ENCODE results near the gene CTSC. TPM values are rescaled to one million over a fixed set of nuclear protein-coding genes. Genes with fewer than 3 reads are reported as not detected.
"Not testable (repeated sequence)": the region's sequence is repeated elsewhere in the genome, so short reads cannot be mapped to it uniquely, and the experiment has no call there.

Gene CTSC
- total RNA-seq, 4 donors from 2014 or later: 22.1 to 59.0 (median 24.9) TPM

GRCh38 chr11:88326099-88326498, 11.4 kb downstream of the CTSC start:
- 83% methylated on average over 3 of the region's 3 CpGs for WGBS
- Histone ChIP-seq H3K27me3 (no peaks in the 10 kb centered on the region), H3K36me3 (peaks cover 0 to 3% (median 1%) of the 10 kb centered on the region in 4 donors), H3K4me1 (peaks cover 0 to 3% (median 0%) of the 10 kb centered on the region in 4 donors), H3K27ac (replicated peaks in 1 of 4) (no peak overlapping the region), H3K9me3 (no peaks in the 10 kb centered on the region), H3K4me3 (no peak overlapping the region)
- DNase-seq (ENCODE audit: extremely low spot score): no peak
- TF ChIP-seq POLR2AphosphoS5 (IDR thresholded peaks at IDR 0.05): no peak
- no peak for TF ChIP-seq EP300 (IDR thresholded peaks at IDR 0.05)
- no peak for TF ChIP-seq CTCF (IDR thresholded peaks at IDR 0.05)
- no peak for TF ChIP-seq POLR2A (IDR thresholded peaks at IDR 0.05; ENCODE audit: low read depth)
- intact Hi-C loops (cut with DNase I): no loop called here

DNA sequence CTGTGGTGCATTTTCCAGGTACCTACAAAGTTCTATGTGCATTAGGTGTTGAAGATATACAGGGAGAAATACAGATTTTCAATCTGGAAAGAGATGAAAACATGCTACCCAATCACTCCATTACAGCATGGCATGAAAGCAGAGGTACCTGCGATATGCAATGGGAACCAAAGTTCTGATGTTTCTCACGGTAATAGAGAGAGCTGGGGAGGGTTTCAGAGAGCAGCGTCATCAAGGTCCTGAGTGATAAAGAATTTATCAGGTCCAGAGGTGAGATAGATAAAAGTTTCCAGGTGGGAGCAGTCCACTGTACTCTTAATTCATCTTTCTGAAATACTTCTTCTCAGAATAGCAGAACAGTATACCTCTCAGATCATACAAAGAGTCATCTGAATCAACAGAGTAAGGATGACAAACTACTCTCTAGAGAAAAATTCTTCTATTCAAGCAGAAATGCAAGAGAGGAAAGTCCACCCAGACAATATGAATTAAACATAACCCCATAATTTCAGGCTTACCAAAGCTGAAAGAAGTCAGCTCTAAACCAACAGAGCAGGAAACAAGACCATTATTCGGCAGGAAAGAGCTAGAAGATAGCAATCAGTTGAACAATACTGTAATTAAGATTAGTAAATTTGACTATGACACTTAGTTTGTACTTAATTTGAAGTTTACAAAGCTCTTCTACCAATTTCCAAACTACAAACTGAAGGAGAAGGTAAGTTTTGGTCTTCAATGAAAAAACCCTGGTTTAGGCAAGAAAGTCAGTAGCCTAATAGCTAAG, 12.8 kb downstream of the CTSC start:
- Histone ChIP-seq H3K4me1 (peaks cover 0 to 3% (median 0%) of the 10 kb centered on the region in 4 donors), H3K4me3 (no peak overlapping the region), H3K27ac (replicated peaks in 1 of 4) (no peak overlapping the region), H3K36me3 (no peaks in the 10 kb centered on the region), H3K9me3 (no peaks in the 10 kb centered on the region), H3K27me3 (no peaks in the 10 kb centered on the region)
- no peak for DNase-seq (ENCODE audit: extremely low spot score)
- WGBS: 86% methylated on average over 4 of the region's 4 CpGs
- intact Hi-C loops (cut with DNase I): no loop called here
- TF ChIP-seq CTCF (IDR thresholded peaks at IDR 0.05) (no peak), POLR2A (IDR thresholded peaks at IDR 0.05; ENCODE audit: low read depth) (no peak)

DNA sequence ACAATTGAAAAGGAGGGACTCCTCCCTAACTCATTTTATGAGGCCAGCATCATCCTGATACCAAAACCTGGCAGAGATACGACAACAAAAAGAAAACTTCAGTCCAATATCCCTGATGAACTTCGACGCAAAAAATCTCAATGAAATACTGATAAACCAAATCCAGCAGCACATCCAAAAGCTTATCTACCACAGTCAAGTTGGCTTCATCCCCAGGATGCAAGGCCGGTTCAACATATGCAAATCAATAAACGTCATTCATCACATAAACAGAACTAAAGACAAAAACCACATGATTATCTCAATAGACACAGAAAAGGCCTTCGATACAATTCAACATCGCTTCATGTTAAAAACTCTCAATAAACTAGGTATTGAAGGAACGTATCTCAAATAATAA, 14.7 kb downstream of the CTSC start:
- H3K36me3 ChIP-seq; H3K27me3 ChIP-seq; H3K4me3 ChIP-seq; DNase-seq (ENCODE audit: extremely low spot score); H3K9me3 ChIP-seq; H3K27ac ChIP-seq (replicated peaks in 1 of 4); intact Hi-C loops (cut with DNase I); H3K4me1 ChIP-seq: not testable (repeated sequence)
- WGBS: 92% methylated on average over 8 of the region's 8 CpGs

DNA sequence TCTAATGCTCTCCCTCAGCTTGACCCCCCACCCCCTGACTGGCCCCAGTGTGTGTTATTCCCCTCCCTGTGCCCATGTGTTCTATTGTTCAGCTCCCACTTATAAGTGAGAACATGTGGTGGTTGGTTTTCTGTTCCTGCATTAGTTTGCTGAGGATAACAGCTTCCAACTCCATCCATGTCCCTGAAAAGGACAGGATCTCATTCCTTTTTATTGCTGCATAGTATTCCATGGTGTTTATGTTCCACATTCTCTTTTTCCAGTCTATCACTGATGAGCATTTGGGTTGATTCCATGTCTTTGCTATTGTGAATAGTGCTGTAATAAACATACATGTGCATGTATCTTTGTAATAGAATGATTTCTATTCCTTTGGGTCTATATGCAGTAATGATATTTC, 16.1 kb downstream of the CTSC start:
- DNase-seq (ENCODE audit: extremely low spot score); H3K36me3 ChIP-seq; H3K4me3 ChIP-seq; H3K4me1 ChIP-seq; H3K27ac ChIP-seq (replicated peaks in 1 of 4); H3K27me3 ChIP-seq; intact Hi-C loops (cut with DNase I); H3K9me3 ChIP-seq: not testable (repeated sequence)

DNA sequence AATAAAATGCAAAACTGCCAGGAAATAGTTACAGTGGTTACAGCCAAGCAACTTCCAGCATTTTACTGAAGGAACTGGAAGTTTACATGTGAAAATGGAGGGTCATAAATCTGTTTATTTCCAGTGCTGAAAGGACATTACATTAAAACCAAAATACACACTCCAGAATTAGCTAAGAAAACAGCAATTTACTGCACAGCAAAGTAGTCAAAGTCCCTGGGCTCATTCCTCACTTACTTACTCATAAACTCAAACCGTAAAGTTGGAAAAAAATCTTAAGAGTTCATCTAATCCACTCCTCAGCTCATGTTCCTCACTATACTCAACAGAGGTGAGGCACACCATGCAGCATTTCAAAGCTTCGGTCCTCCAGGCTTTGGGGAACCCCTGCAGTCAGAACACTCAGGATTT, 17.4 kb downstream of the CTSC start:
- H3K4me3 ChIP-seq: no peak overlapping the region
- no peak overlapping the region for H3K27ac ChIP-seq (replicated peaks in 1 of 4)
- peaks cover 0 to 2% (median 0%) of the 10 kb centered on the region in 4 donors for H3K4me1 ChIP-seq
- H3K27me3 ChIP-seq: no peaks in the 10 kb centered on the region
- 80% methylated on average over 2 of the region's 2 CpGs for WGBS
- no peaks in the 10 kb centered on the region for H3K9me3 ChIP-seq
- intact Hi-C loops (cut with DNase I): no loop called here
- no peak for TF ChIP-seq CTCF (IDR thresholded peaks at IDR 0.05)
- TF ChIP-seq POLR2AphosphoS5 (IDR thresholded peaks at IDR 0.05): no peak
- TF ChIP-seq EP300 (IDR thresholded peaks at IDR 0.05): no peak
- TF ChIP-seq POLR2A (IDR thresholded peaks at IDR 0.05; ENCODE audit: low read depth): no peak
- H3K36me3 ChIP-seq: no peaks in the 10 kb centered on the region
- DNase-seq (ENCODE audit: extremely low spot score): no peak

- WGBS: 81% methylated on average over 2 of the region's 2 CpGs
- Histone ChIP-seq H3K27ac (replicated peaks in 1 of 4) (no peak overlapping the region), H3K4me3 (no peak overlapping the region), H3K4me1 (no peaks in the 10 kb centered on the region), H3K36me3 (no peaks in the 10 kb centered on the region), H3K9me3 (no peaks in the 10 kb centered on the region), H3K27me3 (no peaks in the 10 kb centered on the region)
- intact Hi-C loops (cut with DNase I): no loop called here
- TF ChIP-seq POLR2A (IDR thresholded peaks at IDR 0.05; ENCODE audit: low read depth) (no peak), EP300 (IDR thresholded peaks at IDR 0.05) (no peak), POLR2AphosphoS5 (IDR thresholded peaks at IDR 0.05) (no peak), CTCF (IDR thresholded peaks at IDR 0.05) (no peak)
- no peak for DNase-seq (ENCODE audit: extremely low spot score)
Measured at GRCh38 chr11:88318017-88318416, 19.5 kb downstream of the CTSC start.
